Measurements from ENCODE around the gene NNAT. TPM values are rescaled to one million over a fixed set of nuclear protein-coding genes. Genes with fewer than 3 reads are reported as not detected.
A peak's percentile ranks its signal among the peaks of the same experiment; 100 is the strongest.

Gene NNAT
- total and polyA plus RNA-seq, 12 donors = 0.24 to 1.1 (median 0.46) TPM; not detected in 5

DNA sequence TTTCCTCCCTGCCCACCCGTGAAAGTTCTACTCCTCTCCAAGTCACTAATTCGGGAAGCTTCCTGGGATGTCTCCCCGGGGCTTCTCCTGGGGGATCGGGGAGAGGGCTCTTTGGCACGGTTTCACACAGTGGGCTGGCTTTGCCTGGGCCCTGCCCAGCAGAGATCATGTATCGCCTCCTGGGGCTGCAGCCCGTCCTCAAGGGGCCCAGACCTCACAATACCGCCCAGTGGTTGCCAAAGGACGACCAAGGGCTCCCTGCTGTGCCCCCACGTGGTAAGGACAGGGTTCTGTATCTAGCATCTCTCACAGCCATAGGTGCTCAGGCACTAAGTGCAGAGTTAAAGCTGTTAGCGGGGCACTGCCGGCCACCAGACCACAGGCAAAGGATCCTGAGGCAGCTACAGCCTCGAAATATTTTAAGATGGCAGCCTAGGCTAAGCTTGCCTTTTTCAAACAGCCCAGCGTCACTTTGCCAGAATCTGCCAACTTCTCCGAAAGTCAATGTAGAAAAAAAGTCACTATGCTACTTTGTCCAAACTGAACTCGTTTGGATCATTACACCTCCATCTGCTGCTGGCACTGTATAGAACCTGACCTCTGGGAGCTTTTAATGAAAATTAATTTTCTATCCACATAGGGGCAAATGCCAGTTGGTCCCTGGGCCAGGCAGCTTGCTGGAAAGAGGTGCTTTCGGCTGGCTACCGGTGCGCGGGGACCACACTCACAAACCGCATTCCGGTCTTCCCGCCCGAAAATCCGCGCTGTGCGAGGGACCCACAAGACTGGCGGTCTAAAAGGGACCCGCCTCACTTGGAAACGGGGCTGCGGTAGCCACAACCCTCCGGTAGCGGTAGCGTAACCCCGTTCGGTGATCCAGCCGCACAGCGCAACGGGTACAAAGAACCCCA is 1.3 kb upstream of the NNAT start:
- Histone ChIP-seq H3K27me3 (no peaks in the 10 kb centered on the region), H3K27ac (peak overlapping the region; percentile 5 to 79 (median 60)), H3K4me3 (peak overlapping the region in 1 of 10 donors; percentile 5), H3K4me1 (peaks cover 21 to 97% (median 73%) of the 10 kb centered on the region in 9 donors), H3K36me3 (peaks cover 0 to 50% (median 8%) of the 10 kb centered on the region in 9 donors), H3K9me3 (no peaks in the 10 kb centered on the region)
- intact Hi-C loops (cut with DNase I) = no loop called here
- TF ChIP-seq, protein P1, sequence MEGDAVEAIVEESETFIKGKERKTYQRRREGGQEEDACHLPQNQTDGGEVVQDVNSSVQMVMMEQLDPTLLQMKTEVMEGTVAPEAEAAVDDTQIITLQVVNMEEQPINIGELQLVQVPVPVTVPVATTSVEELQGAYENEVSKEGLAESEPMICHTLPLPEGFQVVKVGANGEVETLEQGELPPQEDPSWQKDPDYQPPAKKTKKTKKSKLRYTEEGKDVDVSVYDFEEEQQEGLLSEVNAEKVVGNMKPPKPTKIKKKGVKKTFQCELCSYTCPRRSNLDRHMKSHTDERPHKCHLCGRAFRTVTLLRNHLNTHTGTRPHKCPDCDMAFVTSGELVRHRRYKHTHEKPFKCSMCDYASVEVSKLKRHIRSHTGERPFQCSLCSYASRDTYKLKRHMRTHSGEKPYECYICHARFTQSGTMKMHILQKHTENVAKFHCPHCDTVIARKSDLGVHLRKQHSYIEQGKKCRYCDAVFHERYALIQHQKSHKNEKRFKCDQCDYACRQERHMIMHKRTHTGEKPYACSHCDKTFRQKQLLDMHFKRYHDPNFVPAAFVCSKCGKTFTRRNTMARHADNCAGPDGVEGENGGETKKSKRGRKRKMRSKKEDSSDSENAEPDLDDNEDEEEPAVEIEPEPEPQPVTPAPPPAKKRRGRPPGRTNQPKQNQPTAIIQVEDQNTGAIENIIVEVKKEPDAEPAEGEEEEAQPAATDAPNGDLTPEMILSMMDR (IDR thresholded peaks at IDR 0.05) = peak in 1 of 9 donors; percentile 10
- DNase-seq (peak in 1 of 2 donors; percentile 24), ATAC-seq (peak; percentile 13 to 65 (median 41))
- WGBS, 2 donors = 72 to 73% methylated on average over 39 of the region's 39 CpGs

DNA sequence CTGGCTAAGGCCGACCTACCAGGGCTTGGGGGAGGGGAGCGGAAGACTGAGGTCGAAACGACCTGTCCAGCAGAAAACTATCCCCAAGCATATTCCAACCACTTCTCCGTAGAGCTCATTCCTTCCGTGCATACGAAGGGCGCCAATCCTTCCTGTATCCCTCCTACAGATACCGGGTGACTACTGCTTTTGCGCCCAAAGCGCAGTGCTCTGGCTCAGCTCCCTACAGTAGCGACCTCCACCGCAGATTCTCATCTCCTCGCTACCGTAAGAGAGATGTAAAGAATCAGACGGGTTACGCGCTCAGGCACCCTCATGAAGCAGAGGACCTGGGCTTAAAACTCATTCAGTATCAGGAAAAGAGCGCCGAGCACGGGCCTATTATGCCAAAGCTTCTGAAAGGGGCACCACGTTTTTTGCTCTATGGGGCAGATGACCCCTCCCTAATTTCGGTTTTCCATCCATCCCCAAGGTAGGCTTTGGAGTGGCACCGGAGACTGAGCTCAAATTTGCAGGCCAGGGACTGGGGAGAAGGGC is 563 bp upstream of the NNAT start:
- ATAC-seq (no peak), DNase-seq (no peak)
- intact Hi-C loops (cut with DNase I) = no loop called here
- 83 to 90% methylated on average over 24 of the region's 24 CpGs for WGBS, 2 donors
- H3K4me1 ChIP-seq = peaks cover 28 to 98% (median 77%) of the 10 kb centered on the region in 9 donors
- H3K36me3 ChIP-seq = peaks cover 0 to 43% (median 8%) of the 10 kb centered on the region in 9 donors
- no peaks in the 10 kb centered on the region for H3K9me3 ChIP-seq
- no peak overlapping the region for H3K27ac ChIP-seq
- no peaks in the 10 kb centered on the region for H3K27me3 ChIP-seq
- TF ChIP-seq, protein P1 (IDR thresholded peaks at IDR 0.05) = no peak
- no peak overlapping the region for H3K4me3 ChIP-seq

DNA sequence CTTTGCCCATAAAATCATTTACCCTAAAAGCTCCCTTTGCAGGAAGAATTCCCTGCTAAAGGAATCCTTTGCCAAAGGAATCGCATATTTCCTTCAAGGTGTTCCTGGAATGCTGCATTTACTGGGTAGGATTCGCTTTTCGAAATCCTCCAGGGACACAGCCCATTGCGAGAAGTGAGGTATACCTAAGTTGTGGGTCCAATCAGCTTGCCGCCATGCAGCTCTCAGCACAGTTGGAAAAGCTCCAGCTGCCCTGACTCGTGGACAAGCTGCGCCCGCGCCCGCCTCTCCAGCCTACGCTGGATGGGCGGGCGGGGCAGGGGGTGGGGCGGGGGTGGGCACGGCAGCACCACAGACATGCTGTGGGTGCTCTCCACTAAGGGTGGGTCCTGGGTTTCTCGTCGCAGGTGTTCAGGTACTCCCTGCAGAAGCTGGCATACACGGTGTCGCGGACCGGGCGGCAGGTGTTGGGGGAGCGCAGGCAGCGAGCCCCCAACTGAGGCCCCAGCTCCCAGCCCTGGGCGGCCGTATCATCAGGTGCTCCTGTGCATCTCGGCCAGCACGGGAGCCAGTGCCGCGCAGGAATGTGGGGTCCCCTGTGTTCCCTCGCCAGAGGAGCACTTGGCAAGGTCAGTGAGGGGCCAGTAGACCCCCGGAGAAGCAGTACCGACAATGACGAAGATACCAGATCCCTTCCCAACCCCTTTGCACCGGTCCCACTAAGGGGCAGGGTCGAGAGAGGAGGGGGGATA is 1.4 kb downstream of the NNAT start:
- 62 to 75% methylated on average over 36 of the region's 36 CpGs for WGBS, 2 donors
- Histone ChIP-seq H3K27ac (peak overlapping the region in 3 of 10 donors; percentile 18 to 38 (median 35)), H3K27me3 (no peaks in the 10 kb centered on the region), H3K9me3 (no peaks in the 10 kb centered on the region), H3K4me1 (peaks cover 29 to 94% (median 78%) of the 10 kb centered on the region in 9 donors), H3K36me3 (peaks cover 0 to 27% (median 8%) of the 10 kb centered on the region in 9 donors), H3K4me3 (peak overlapping the region in 2 of 10 donors; percentile 7 to 14)
- TF ChIP-seq, protein P1 (IDR thresholded peaks at IDR 0.05) = no peak
- intact Hi-C loops (cut with DNase I) = no loop called here
- ATAC-seq (peak in 6 of 8 donors; percentile 43 to 66 (median 51)), DNase-seq (peak; percentile 61 to 65)

DNA sequence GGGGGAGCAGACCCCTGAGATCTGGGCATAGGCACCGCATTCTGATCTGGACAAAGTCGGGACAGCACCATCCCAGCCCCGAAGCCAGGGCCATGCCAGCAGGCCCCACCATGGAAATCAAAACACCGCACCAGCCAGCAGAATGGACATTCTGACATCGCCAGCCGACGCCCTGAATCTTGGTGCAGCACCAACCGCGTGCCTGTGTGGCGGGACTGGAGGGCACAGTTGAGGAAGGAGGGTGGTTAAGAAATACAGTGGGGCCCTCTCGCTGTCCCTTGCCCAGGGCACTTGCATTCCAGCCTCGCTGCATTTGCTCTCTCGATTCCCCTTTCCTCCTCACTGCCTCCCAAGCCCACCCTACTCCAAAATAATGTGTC is 2.0 kb downstream of the NNAT start:
- Histone ChIP-seq H3K27me3 (no peaks in the 10 kb centered on the region), H3K36me3 (peaks cover 0 to 22% (median 8%) of the 10 kb centered on the region in 9 donors), H3K4me3 (peak overlapping the region in 1 of 10 donors; percentile 14), H3K9me3 (no peaks in the 10 kb centered on the region), H3K4me1 (peaks cover 29 to 88% (median 75%) of the 10 kb centered on the region in 9 donors), H3K27ac (peak overlapping the region in 1 of 10 donors; percentile 38)
- intact Hi-C loops (cut with DNase I) = no loop called here
- TF ChIP-seq, protein P1 (IDR thresholded peaks at IDR 0.05) = no peak
- WGBS, 2 donors = 74 to 75% methylated on average over 13 of the region's 13 CpGs
- DNase-seq (no peak), ATAC-seq (no peak)

Measured in heart right ventricle (tissue), 16 donors.